ENCODE results near the gene ABL1. TPM values are rescaled to one million over a fixed set of nuclear protein-coding genes. Genes with fewer than 3 reads are reported as not detected.
A peak's percentile ranks its signal among the peaks of the same experiment; 100 is the strongest.

ABL1 gene
- total RNA-seq, 4 donors from 2014 or later, result 60.3 to 97.0 (median 79.8) TPM

GRCh38 chr9:130805510-130806326 is 29.3 kb upstream of the ABL1 start:
- WGBS, 2 donors, result 58 to 59% methylated on average over 1 of the region's 1 CpG
- peak overlapping the region in 2 of 3 donors; percentile 10 to 26 for H3K27ac ChIP-seq
- intact Hi-C loops (cut with DNase I), result no loop called here

GRCh38 chr9:130806327-130806716 is 28.7 kb upstream of the ABL1 start:
- no peak overlapping the region for H3K4me3 ChIP-seq (replicated peaks in 1 of 3)
- 92 to 98% methylated on average over 1 of the region's 1 CpG for WGBS, 2 donors
- H3K4me1 ChIP-seq, result peaks cover 31 to 33% of the 10 kb centered on the region in 2 donors
- peak overlapping the region in 2 of 3 donors; percentile 3 to 10 for H3K27ac ChIP-seq
- H3K36me3 ChIP-seq, result no peaks in the 10 kb centered on the region
- DNase-seq, result no peak
- intact Hi-C loops (cut with DNase I), result no loop called here
- TF ChIP-seq POLR2A (IDR thresholded peaks at IDR 0.05), result no peak
- TF ChIP-seq, protein P1, sequence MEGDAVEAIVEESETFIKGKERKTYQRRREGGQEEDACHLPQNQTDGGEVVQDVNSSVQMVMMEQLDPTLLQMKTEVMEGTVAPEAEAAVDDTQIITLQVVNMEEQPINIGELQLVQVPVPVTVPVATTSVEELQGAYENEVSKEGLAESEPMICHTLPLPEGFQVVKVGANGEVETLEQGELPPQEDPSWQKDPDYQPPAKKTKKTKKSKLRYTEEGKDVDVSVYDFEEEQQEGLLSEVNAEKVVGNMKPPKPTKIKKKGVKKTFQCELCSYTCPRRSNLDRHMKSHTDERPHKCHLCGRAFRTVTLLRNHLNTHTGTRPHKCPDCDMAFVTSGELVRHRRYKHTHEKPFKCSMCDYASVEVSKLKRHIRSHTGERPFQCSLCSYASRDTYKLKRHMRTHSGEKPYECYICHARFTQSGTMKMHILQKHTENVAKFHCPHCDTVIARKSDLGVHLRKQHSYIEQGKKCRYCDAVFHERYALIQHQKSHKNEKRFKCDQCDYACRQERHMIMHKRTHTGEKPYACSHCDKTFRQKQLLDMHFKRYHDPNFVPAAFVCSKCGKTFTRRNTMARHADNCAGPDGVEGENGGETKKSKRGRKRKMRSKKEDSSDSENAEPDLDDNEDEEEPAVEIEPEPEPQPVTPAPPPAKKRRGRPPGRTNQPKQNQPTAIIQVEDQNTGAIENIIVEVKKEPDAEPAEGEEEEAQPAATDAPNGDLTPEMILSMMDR (IDR thresholded peaks at IDR 0.05), result no peak
- H3K27me3 ChIP-seq, result no peaks in the 10 kb centered on the region
- H3K9me3 ChIP-seq, result no peaks in the 10 kb centered on the region

More at GRCh38 chr9:130805510-130806326, 29.3 kb upstream of the ABL1 start:
- no peak for DNase-seq
- Histone ChIP-seq H3K27me3 (no peaks in the 10 kb centered on the region), H3K4me3 (replicated peaks in 1 of 3) (no peak overlapping the region), H3K9me3 (no peaks in the 10 kb centered on the region), H3K36me3 (no peaks in the 10 kb centered on the region), H3K4me1 (peaks cover 31 to 33% of the 10 kb centered on the region in 2 donors)
- no peak for TF ChIP-seq POLR2A (IDR thresholded peaks at IDR 0.05)
- TF ChIP-seq, protein P1 (IDR thresholded peaks at IDR 0.05), result no peak

GRCh38 chr9:130810609-130811136 is 24.4 kb upstream of the ABL1 start:
- TF ChIP-seq, protein P1 (IDR thresholded peaks at IDR 0.05), result no peak
- TF ChIP-seq POLR2A (IDR thresholded peaks at IDR 0.05), result no peak
- H3K9me3 ChIP-seq, result no peaks in the 10 kb centered on the region
- H3K4me1 ChIP-seq, result peaks cover 26 to 32% of the 10 kb centered on the region in 2 donors
- no peaks in the 10 kb centered on the region for H3K36me3 ChIP-seq
- intact Hi-C loops (cut with DNase I), result no loop called here
- no peaks in the 10 kb centered on the region for H3K27me3 ChIP-seq
- H3K27ac ChIP-seq, result no peak overlapping the region
- no peak for DNase-seq
- H3K4me3 ChIP-seq (replicated peaks in 1 of 3), result no peak overlapping the region

- Histone ChIP-seq H3K9me3 (no peaks in the 10 kb centered on the region), H3K27ac (peak overlapping the region; percentile 25 to 73 (median 58)), H3K4me1 (peaks cover 8 to 17% of the 10 kb centered on the region in 2 donors), H3K36me3 (no peaks in the 10 kb centered on the region), H3K4me3 (replicated peaks in 1 of 3) (no peak overlapping the region), H3K27me3 (no peaks in the 10 kb centered on the region)
- peak; percentile 45 to 46 for DNase-seq
- 55 to 65% methylated on average over 9 of the region's 9 CpGs for WGBS, 2 donors
- intact Hi-C loops (cut with DNase I), result no loop called here
- TF ChIP-seq POLR2A (IDR thresholded peaks at IDR 0.05), result no peak
- TF ChIP-seq, protein P1 (IDR thresholded peaks at IDR 0.05), result no peak
Measured at GRCh38 chr9:130815242-130815808, 19.7 kb upstream of the ABL1 start.

- H3K4me1 ChIP-seq, result peaks cover 8 to 20% of the 10 kb centered on the region in 2 donors
- DNase-seq, result no peak
- WGBS, 2 donors, result 97 to 99% methylated on average over 6 of the region's 6 CpGs
- TF ChIP-seq POLR2A (IDR thresholded peaks at IDR 0.05), result no peak
- TF ChIP-seq, protein P1 (IDR thresholded peaks at IDR 0.05), result no peak
- H3K4me3 ChIP-seq (replicated peaks in 1 of 3), result no peak overlapping the region
- no peaks in the 10 kb centered on the region for H3K27me3 ChIP-seq
- intact Hi-C loops (cut with DNase I), result no loop called here
- H3K27ac ChIP-seq, result no peak overlapping the region
- H3K9me3 ChIP-seq, result no peaks in the 10 kb centered on the region
- no peaks in the 10 kb centered on the region for H3K36me3 ChIP-seq
Measured at GRCh38 chr9:130817914-130818313, 17.1 kb upstream of the ABL1 start.
